Mesodermal cell (in vitro differentiated cells): Measurements from ENCODE around the gene LCN1.

Experiments
- H3K27ac ChIP-seq: 2 replicates; pipeline ENCODE4 v1.7.0; 2013; ENCODE audit warnings: mild to moderate bottlenecking, low read depth, low read length, moderate library complexity; ENCODE audit not compliant: severe bottlenecking
- H3K36me3 ChIP-seq: 2 replicates; pipeline ENCODE4 v1.7.1; 2013; ENCODE audit warnings: mild to moderate bottlenecking, low read length, moderate library complexity; ENCODE audit not compliant: control insufficient read depth, insufficient read depth
- H3K4me1 ChIP-seq: one replicate; pipeline ENCODE4 v1.7.1; 2013; ENCODE audit warnings: mild to moderate bottlenecking, low read length; ENCODE audit not compliant: insufficient read depth, control insufficient read depth, poor library complexity, severe bottlenecking
- H3K4me3 ChIP-seq: 2 replicates; pipeline ENCODE4 v1.7.0; 2013; ENCODE audit warnings: low read length, control low read depth, mild to moderate bottlenecking; ENCODE audit not compliant: insufficient read depth, poor library complexity, severe bottlenecking; ENCODE audit errors: extremely low read depth
- H3K9me3 ChIP-seq: 2 replicates; pipeline ENCODE4 v1.7.1; 2013; ENCODE audit warnings: mild to moderate bottlenecking, low read length, moderate library complexity; ENCODE audit not compliant: control insufficient read depth
- WGBS, 2 experiments: methylation state at CpG; one replicate each; pipeline ENCODE4 v1.1.5; 2013; ENCODE audit warnings: missing lambda C conversion rate in 2 of 2; ENCODE audit not compliant: insufficient coverage in 2 of 2; 5-methylcytosine and 5-hydroxymethylcytosine counted together

LCN1 gene

DNA sequence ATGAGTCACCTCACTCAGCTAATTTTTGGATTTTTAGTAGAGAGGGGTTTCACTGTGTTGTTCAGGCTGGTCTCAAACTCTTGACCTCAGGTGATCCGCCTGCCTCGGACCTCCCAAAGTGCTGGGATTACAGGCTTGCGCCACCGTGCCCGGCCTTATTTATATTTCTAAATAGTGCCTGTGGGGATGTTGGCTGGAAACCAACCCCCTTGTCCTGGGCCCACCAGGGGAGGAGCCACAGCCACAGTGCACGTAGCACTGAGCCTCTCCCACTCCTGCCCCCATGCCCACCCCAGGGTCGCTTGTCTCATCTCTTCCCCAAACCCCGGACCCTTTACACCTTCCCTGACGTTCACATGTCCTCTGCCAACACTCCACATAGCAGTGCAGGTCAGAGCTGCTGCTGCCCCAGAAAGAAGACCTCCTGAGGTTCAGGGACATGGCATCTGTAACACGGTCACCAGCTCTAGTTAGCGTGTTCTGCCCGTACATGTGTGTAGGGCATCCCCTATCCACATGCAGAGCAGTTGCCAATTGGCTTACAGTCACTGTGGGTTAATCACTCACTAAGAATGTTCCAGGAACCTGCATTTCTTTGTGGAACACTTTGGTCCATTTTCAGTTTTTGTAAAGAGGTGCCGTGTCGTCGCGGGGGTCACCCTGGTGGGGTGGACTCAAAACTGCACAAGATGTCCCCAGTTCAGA, 30.9 kb upstream of the LCN1 start:
- 92 to 93% methylated on average over 13 to 15 of the region's 16 CpGs for WGBS, 2 experiments
- Histone ChIP-seq H3K27ac (no peak overlapping the region), H3K4me3 (no peak overlapping the region), H3K9me3 (no peaks in the 10 kb centered on the region), H3K4me1 (peaks cover 8% of the 10 kb centered on the region), H3K36me3 (peaks cover 22% of the 10 kb centered on the region)

DNA sequence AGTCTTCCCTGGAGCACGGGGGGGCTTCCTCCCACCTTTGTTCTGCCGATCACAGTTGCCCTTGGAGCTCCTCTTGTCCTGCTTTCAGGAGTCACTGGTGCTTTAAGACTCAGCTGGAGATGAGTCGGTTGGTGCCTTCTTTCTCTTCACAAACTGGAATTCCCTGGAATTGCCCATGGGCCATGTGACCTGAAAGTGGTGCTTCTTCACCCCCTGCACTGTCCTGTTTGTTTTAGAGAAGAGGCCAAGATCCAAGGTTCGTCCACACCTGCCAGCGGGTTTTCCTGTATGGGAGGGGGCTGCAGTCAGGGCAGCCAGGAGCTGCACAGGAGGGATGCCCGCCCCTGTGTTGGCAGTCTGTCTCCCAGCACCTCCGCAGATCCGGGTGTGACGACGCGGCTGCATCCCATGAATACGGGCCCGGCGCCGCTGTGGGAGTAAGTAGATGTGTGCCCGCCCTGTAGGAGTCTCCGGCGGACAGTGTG, 30.2 kb upstream of the LCN1 start:
- WGBS, 2 experiments: 71 to 82% methylated on average over 9 to 11 of the region's 18 CpGs

GRCh38 chr9:135491764-135492163, 29.5 kb upstream of the LCN1 start:
- Histone ChIP-seq H3K9me3 (no peaks in the 10 kb centered on the region), H3K4me3 (no peak overlapping the region), H3K27ac (no peak overlapping the region), H3K36me3 (peaks cover 9% of the 10 kb centered on the region), H3K4me1 (peaks cover 8% of the 10 kb centered on the region)
- WGBS, 2 experiments: 75% methylated on average over 1 of the region's 4 CpGs; no CpG with 5 or more reads in 1 of the 2 experiments

More for the DNA sequence above, 30.2 kb upstream of the LCN1 start:
- H3K4me1 ChIP-seq: peaks cover 8% of the 10 kb centered on the region
- no peak overlapping the region for H3K27ac ChIP-seq
- H3K36me3 ChIP-seq: peaks cover 15% of the 10 kb centered on the region
- H3K9me3 ChIP-seq: no peaks in the 10 kb centered on the region
- H3K4me3 ChIP-seq: no peak overlapping the region

DNA sequence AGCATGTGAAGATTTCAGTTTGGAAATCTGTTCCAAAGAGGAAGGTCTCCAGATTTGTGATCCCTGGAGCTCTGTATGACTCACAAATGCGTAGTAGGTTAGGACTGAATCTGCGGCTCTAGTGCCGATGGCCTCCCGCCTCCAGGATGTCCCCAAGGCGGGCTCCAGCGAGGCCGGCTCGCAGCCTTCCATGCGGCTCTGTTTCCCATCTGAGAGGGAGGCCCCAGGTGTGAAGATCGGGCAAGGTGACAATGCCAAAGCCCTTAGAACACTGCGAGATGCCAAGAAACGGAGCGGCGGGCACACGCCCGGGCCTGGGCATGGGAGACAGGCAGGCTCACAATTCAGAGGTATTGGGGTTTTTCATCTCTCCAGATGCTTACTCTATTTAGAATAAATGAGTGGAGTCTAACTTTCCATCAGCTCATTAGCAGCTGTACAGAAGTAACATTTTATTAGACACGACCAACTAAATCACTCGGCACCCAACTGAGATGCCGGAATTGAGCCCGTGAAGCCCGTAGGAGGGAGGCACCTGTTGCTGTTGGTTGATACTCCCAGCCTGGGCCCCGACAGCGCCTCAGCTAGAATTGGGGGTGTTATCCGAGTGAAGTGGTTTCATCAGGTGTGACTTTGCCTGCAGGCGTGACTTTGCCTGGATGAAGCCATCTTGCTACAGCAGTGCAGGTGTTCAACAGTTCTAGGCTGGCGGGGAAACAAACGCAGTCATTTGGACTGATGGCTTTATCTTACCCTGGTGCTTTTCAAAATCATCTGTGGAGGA, 28.2 kb upstream of the LCN1 start:
- H3K27ac ChIP-seq: no peak overlapping the region
- no peak overlapping the region for H3K4me3 ChIP-seq
- H3K4me1 ChIP-seq: peaks cover 8% of the 10 kb centered on the region
- H3K36me3 ChIP-seq: peaks cover under 1% of the 10 kb centered on the region
- 93 to 96% methylated on average over 23 to 24 of the region's 27 CpGs for WGBS, 2 experiments
- H3K9me3 ChIP-seq: no peaks in the 10 kb centered on the region

DNA sequence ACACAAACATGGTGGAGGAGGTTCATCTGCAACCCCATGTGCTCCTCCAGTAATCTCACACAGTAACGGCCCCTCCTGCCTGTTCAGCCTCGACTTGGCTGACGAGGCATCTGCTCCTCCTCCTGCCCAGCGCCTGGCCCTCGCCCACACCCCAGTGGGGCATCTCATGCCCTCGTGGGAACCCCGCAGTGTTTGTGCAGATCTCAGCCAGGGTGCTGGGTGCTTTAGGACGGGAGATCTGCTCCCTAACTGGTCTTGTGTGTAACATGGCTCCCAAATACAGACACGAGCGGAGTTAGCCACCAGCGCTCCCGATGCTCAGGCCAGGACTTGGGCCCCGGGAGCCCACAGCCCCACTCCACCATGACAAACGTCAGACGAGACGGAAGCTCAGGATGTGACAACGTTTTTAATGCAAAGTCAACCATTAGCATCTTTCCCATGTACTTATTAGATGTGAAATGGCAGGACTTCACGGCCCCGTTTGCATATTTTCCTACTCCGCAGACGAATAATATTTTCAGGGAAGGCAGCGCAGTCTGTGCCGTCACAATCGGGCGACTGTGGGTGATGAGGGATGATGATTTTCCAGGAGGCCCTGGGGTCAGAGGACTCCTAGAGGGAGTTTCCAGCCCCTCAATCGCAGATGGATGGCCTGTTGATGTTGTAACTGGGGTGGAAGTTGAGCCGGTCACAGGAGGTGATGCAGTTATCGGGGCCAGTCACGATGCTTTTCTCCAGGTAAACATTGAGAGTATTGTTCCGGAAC, 26.3 kb upstream of the LCN1 start:
- Histone ChIP-seq H3K27ac (no peak overlapping the region), H3K4me3 (no peak overlapping the region), H3K36me3 (no peaks in the 10 kb centered on the region), H3K9me3 (no peaks in the 10 kb centered on the region), H3K4me1 (peaks cover 10% of the 10 kb centered on the region)
- 90 to 92% methylated on average over 22 to 24 of the region's 30 CpGs for WGBS, 2 experiments

GRCh38 chr9:135498381-135499126, 22.7 kb upstream of the LCN1 start:
- Histone ChIP-seq H3K27ac (no peak overlapping the region), H3K9me3 (no peaks in the 10 kb centered on the region), H3K4me1 (peaks cover 4% of the 10 kb centered on the region), H3K4me3 (no peak overlapping the region), H3K36me3 (peaks cover 20% of the 10 kb centered on the region)
- 89 to 92% methylated on average over 14 to 15 of the region's 15 CpGs for WGBS, 2 experiments

GRCh38 chr9:135499326-135500070, 21.7 kb upstream of the LCN1 start:
- 0 to 1% methylated on average over 46 to 50 of the region's 58 CpGs for WGBS, 2 experiments
- Histone ChIP-seq H3K4me3 (peak overlapping the region; percentile 89), H3K36me3 (peaks cover 29% of the 10 kb centered on the region), H3K9me3 (no peaks in the 10 kb centered on the region), H3K4me1 (peaks cover 4% of the 10 kb centered on the region), H3K27ac (peak overlapping the region; percentile 8)

DNA sequence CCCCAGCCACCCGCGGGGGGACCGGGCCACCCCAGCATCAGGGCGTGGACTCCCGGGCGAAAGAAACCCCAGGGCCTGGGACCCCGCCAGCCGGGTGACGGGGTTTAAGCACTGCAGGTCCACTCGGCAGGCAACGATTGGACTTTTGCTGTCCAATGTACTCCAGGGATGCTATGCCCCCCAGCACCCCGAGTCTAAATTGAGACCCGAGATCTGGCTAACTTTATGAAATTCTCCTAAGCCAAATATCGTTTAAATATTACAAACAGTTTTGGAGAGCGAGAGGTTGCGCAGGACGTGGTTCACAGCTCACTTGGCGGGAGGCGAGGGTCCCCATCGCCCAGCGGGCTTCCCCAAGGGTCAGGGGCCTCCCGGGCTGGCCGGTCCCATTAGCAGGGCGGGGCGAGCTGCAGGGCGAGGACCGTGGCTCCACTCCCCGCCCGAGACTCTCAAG, 21.1 kb upstream of the LCN1 start:
- Histone ChIP-seq H3K36me3 (peaks cover 33% of the 10 kb centered on the region), H3K27ac (peak overlapping the region; percentile 8), H3K4me3 (peak overlapping the region; percentile 89), H3K9me3 (no peaks in the 10 kb centered on the region), H3K4me1 (peaks cover 4% of the 10 kb centered on the region)
- WGBS, 2 experiments: 0 to 2% methylated on average over 24 to 26 of the region's 29 CpGs

- H3K27ac ChIP-seq: peak within 1 kb of the TSS; percentile 49
These were observed 20.5 kb upstream of the LCN1 start, which contains the start of gene MRPS2 for GRCh38 chr9:135500525-135501260. Gene MRPS2, plus strand, starts transcription at chr9:135500682. Its CDS starts 29 bp downstream, at chr9:135500711.

More at GRCh38 chr9:135500525-135501260, 20.5 kb upstream of the LCN1 start, which contains the start of gene MRPS2:
- no peaks in the 10 kb centered on the region for H3K9me3 ChIP-seq
- H3K4me3 ChIP-seq: peak within 1 kb of the TSS; percentile 89
- H3K36me3 ChIP-seq: peaks cover 39% of the 10 kb centered on the region
- peaks cover 4% of the 10 kb centered on the region for H3K4me1 ChIP-seq
- 0 to 1% methylated on average over 38 to 73 of the region's 92 CpGs for WGBS, 2 experiments
